ENCODE results near the gene CHD1. TPM values are rescaled to one million over a fixed set of nuclear protein-coding genes. Genes with fewer than 3 reads are reported as not detected.
A peak's percentile ranks its signal among the peaks of the same experiment; 100 is the strongest.

The CHD1 gene
- total RNA-seq, 2 donors from 2014 or later: 20.4 to 20.6 TPM

- Histone ChIP-seq H3K9me3 (no peaks in the 10 kb centered on the region), H3K27me3 (no peaks in the 10 kb centered on the region), H3K4me3 (no peak overlapping the region), H3K27ac (peak overlapping the region in 1 of 2 donors; percentile 43), H3K4me1 (peaks cover 0 to 65% of the 10 kb centered on the region in 2 donors), H3K36me3 (no peaks in the 10 kb centered on the region)
- no peak for TF ChIP-seq CTCF (IDR thresholded peaks at IDR 0.05)
- no peak for DNase-seq (ENCODE audit: low spot score)
Measured at GRCh38 chr5:98941131-98941883, 12.5 kb upstream of the CHD1 start.

- H3K4me1 ChIP-seq: peaks cover 0 to 61% of the 10 kb centered on the region in 2 donors
Measured at GRCh38 chr5:98940581-98940980, 11.8 kb upstream of the CHD1 start.

GRCh38 chr5:98938464-98938863 is 9.7 kb upstream of the CHD1 start:
- no peak for TF ChIP-seq CTCF (IDR thresholded peaks at IDR 0.05)
- Histone ChIP-seq H3K9me3 (no peaks in the 10 kb centered on the region), H3K36me3 (no peaks in the 10 kb centered on the region), H3K4me3 (no peak overlapping the region), H3K4me1 (peaks cover 0 to 82% of the 10 kb centered on the region in 2 donors), H3K27ac (peak overlapping the region; percentile 6 to 64), H3K27me3 (no peaks in the 10 kb centered on the region)
- DNase-seq (ENCODE audit: low spot score): no peak

More at GRCh38 chr5:98940581-98940980, 11.8 kb upstream of the CHD1 start:
- H3K27me3 ChIP-seq: no peaks in the 10 kb centered on the region
- no peak for DNase-seq (ENCODE audit: low spot score)
- TF ChIP-seq CTCF (IDR thresholded peaks at IDR 0.05): no peak
- H3K36me3 ChIP-seq: no peaks in the 10 kb centered on the region
- no peak overlapping the region for H3K4me3 ChIP-seq
- H3K27ac ChIP-seq: peak overlapping the region in 1 of 2 donors; percentile 43
- no peaks in the 10 kb centered on the region for H3K9me3 ChIP-seq

GRCh38 chr5:98936948-98937715 is 8.3 kb upstream of the CHD1 start:
- peak overlapping the region; percentile 41 to 64 for H3K27ac ChIP-seq
- DNase-seq (ENCODE audit: low spot score): no peak
- H3K9me3 ChIP-seq: no peaks in the 10 kb centered on the region
- no peak overlapping the region for H3K4me3 ChIP-seq
- no peak for TF ChIP-seq CTCF (IDR thresholded peaks at IDR 0.05)
- no peaks in the 10 kb centered on the region for H3K36me3 ChIP-seq
- H3K4me1 ChIP-seq: peaks cover 0 to 82% of the 10 kb centered on the region in 2 donors
- no peaks in the 10 kb centered on the region for H3K27me3 ChIP-seq

GRCh38 chr5:98935206-98935605 is 6.4 kb upstream of the CHD1 start:
- no peak for TF ChIP-seq CTCF (IDR thresholded peaks at IDR 0.05)
- Histone ChIP-seq H3K27ac (peak overlapping the region; percentile 10 to 49), H3K4me3 (no peak overlapping the region), H3K36me3 (no peaks in the 10 kb centered on the region), H3K27me3 (no peaks in the 10 kb centered on the region), H3K9me3 (no peaks in the 10 kb centered on the region), H3K4me1 (peaks cover 0 to 81% of the 10 kb centered on the region in 2 donors)
- DNase-seq (ENCODE audit: low spot score): no peak

All from right atrium auricular region (tissue), 2 donors.